Testis (tissue), 2 donors: ENCODE measurements around the gene RHBDD1.

Experiments used
- CTCF ChIP-seq, 3 experiments: fragments of 450-650 bp in 2 of 3; fragments of 200-600 bp in 1 of 3; sonication (generic) in 1 of 3; IDR thresholded peaks; one replicate each; pipeline ENCODE4 v1.5.1; 2016 to 2019; ENCODE audit warnings: antibody characterized with exemption in 3 of 3, mild to moderate bottlenecking in 2 of 3, moderate library complexity in 1 of 3
- POLR2A ChIP-seq: fragments of 450-650 bp; IDR thresholded peaks from one replicate; pipeline ENCODE4 v1.6.1; 2017; ENCODE audit warnings: antibody characterized with exemption, mild to moderate bottlenecking, moderate library complexity

- no peak for TF ChIP-seq POLR2A
- TF ChIP-seq CTCF (IDR thresholded peaks at IDR 0.05), result no peak
These were observed 143.2 kb downstream of the RHBDD1 start for GRCh38 chr2:226979004-226979403.
